A673 (cell line): Measurements from ENCODE around the gene SMYD3. TPM values are rescaled to one million over a fixed set of nuclear protein-coding genes. Genes with fewer than 3 reads are reported as not detected.

ENCODE experiments used
- BruUV-seq: library from RNA; stranded (reverse); fragments of 400-500 nt; replicated peaks from 2 replicates; lab custom pipeline; 2021; lab: Mats Ljungman, UMichigan
- CTCF ChIA-PET: fragments of 300-600 bp; sonication (Branson Sonifier 250); formaldehyde crosslinking; loops from one replicate; lab custom pipeline; 2022; ENCODE audit warnings: antibody characterized with exemption; lab: Charles Lee
- POLR2A ChIA-PET: fragments of 300-600 bp; sonication (Branson Sonifier 250); formaldehyde crosslinking; loops from one replicate; lab custom pipeline; 2022; ENCODE audit warnings: antibody characterized with exemption; ENCODE audit not compliant: low non-redundant PET; lab: Charles Lee
- DNase-seq: peaks from one replicate; pipeline ENCODE4 v3.0.0-alpha.2; 2015; ENCODE audit warnings: low spot score
- H3K27ac ChIP-seq: fragments of 200-600 bp; sonication (generic); 2 replicates; pipeline ENCODE4 v1.5.1; 2016; ENCODE audit warnings: mixed run types, low read depth, mild to moderate bottlenecking, mixed read lengths, antibody characterized with exemption, low read length; ENCODE audit not compliant: poor library complexity, severe bottlenecking
- H3K27me3 ChIP-seq: fragments of 200-600 bp; sonication (generic); replicated peaks from 2 replicates; pipeline ENCODE4 v1.6.1; 2017; ENCODE audit warnings: mixed run types, low read depth, mild to moderate bottlenecking, mixed read lengths, antibody characterized with exemption, low read length; ENCODE audit not compliant: insufficient read depth, poor library complexity
- H3K36me3 ChIP-seq: fragments of 200-600 bp; sonication (generic); 2 replicates; pipeline ENCODE4 v1.6.1; 2016; ENCODE audit warnings: mixed run types, mild to moderate bottlenecking, mixed read lengths, antibody characterized with exemption, low read length; ENCODE audit not compliant: insufficient read depth, poor library complexity, severe bottlenecking
- H3K4me1 ChIP-seq: fragments of 200-600 bp; sonication (generic); 2 replicates; pipeline ENCODE4 v1.6.1; 2017; ENCODE audit warnings: mixed run types, mild to moderate bottlenecking, mixed read lengths, antibody characterized with exemption, low read length; ENCODE audit not compliant: insufficient read depth, poor library complexity, severe bottlenecking
- H3K4me3 ChIP-seq: fragments of 200-600 bp; sonication (generic); 2 replicates; pipeline ENCODE4 v1.5.1; 2016; ENCODE audit warnings: low read depth, mixed run types, mild to moderate bottlenecking, mixed read lengths, low read length; ENCODE audit not compliant: poor library complexity, severe bottlenecking
- H3K9me3 ChIP-seq: fragments of 200-600 bp; sonication (generic); 2 replicates; pipeline ENCODE4 v1.6.1; 2016; ENCODE audit warnings: mixed run types, low read depth, mild to moderate bottlenecking, mixed read lengths, antibody characterized with exemption, low read length; ENCODE audit not compliant: poor library complexity, severe bottlenecking
- CTCF ChIP-seq: fragments of 300-800, 200-600 bp; sonication (generic); conservative IDR thresholded peaks from 2 replicates; pipeline ENCODE4 v1.5.1; 2017; ENCODE audit warnings: low read depth, mild to moderate bottlenecking, antibody characterized with exemption, low read length, moderate library complexity, mixed read lengths
- EZH2 ChIP-seq: fragments of 200-600 bp; sonication (generic); IDR thresholded peaks from 2 replicates; pipeline ENCODE4 v1.6.1; 2017; ENCODE audit warnings: borderline replicate concordance, low read depth, mild to moderate bottlenecking, mixed read lengths, antibody characterized with exemption, low read length; ENCODE audit not compliant: poor library complexity, severe bottlenecking
- intact Hi-C: fragments of 100-400 bp; cut with micrococcal nuclease; formaldehyde crosslinking; loops from one replicate; pipeline ENCODE4 v1.10.0; 2022; ENCODE audit not compliant: unreplicated experiment
- total RNA-seq: library from RNA; stranded (reverse); gene quantifications from 2 replicates; pipeline ENCODE4 v1.2.3, GENCODE V29; 2021

The SMYD3 gene
- total RNA-seq, 1 experiment from 2014 or later, result 29.0 TPM

GRCh38 chr1:246141306-246141705 lies 365.8 kb downstream of the SMYD3 start:
- no peak overlapping the region for H3K27ac ChIP-seq
- no peaks in the 10 kb centered on the region for H3K36me3 ChIP-seq
- H3K4me3 ChIP-seq, result no peak overlapping the region
- H3K27me3 ChIP-seq, result no peaks in the 10 kb centered on the region
- H3K4me1 ChIP-seq, result no peaks in the 10 kb centered on the region
- BruUV-seq, result no TSS peak
- TF ChIP-seq EZH2 (no peak), CTCF (no peak)
- CTCF ChIA-PET, result no interaction called here
- no peak for DNase-seq
- intact Hi-C loops, result loop anchor here (5.0 kb wide), 1 partner anchor 801 kb away; no protein-coding TSS in a partner anchor
- H3K9me3 ChIP-seq, result no peaks in the 10 kb centered on the region
- POLR2A ChIA-PET, result no interaction called here

- TF ChIP-seq CTCF (no peak), EZH2 (no peak)
- ChIA-PET POLR2A (no interaction called here), CTCF (no interaction called here)
- DNase-seq, result no peak
- no TSS peak for BruUV-seq
- Histone ChIP-seq H3K9me3 (no peaks in the 10 kb centered on the region), H3K36me3 (no peaks in the 10 kb centered on the region), H3K4me3 (no peak overlapping the region), H3K27me3 (no peaks in the 10 kb centered on the region), H3K27ac (no peak overlapping the region), H3K4me1 (no peaks in the 10 kb centered on the region)
- intact Hi-C loops, result loop anchor here (5.0 kb wide), 1 partner anchor 803 kb away; no protein-coding TSS in a partner anchor
These were observed 367.3 kb downstream of the SMYD3 start for GRCh38 chr1:246139745-246140182.

- intact Hi-C loops, result no loop called here
- Histone ChIP-seq H3K36me3 (no peaks in the 10 kb centered on the region), H3K27me3 (no peaks in the 10 kb centered on the region), H3K27ac (no peak overlapping the region), H3K9me3 (no peaks in the 10 kb centered on the region), H3K4me3 (no peak overlapping the region), H3K4me1 (no peaks in the 10 kb centered on the region)
- CTCF ChIA-PET, result interaction anchor here (0.6 kb wide), 1 partner anchor 1224 kb away, joined by 6 read pairs; no protein-coding TSS in a partner anchor
- POLR2A ChIA-PET, result no interaction called here
- DNase-seq, result no peak
- BruUV-seq, result no TSS peak
- TF ChIP-seq EZH2, result no peak
- TF ChIP-seq CTCF, result no peak
These were observed 368.3 kb downstream of the SMYD3 start for GRCh38 chr1:246138781-246139180.
